ENCODE measurements around the gene MYO18B. TPM values are rescaled to one million over a fixed set of nuclear protein-coding genes. Genes with fewer than 3 reads are reported as not detected.

Gene MYO18B
- total and polyA plus RNA-seq, 2 donors from 2014 or later: 0.19 to 0.41 TPM

GRCh38 chr22:25712661-25713400 is 29.2 kb upstream of the MYO18B start:
- Histone ChIP-seq H3K9ac (ENCODE audit: low read length in 3 of 3) (no peak overlapping the region), H3K27ac (ENCODE audit: low read depth in 2 of 2, low read length in 2 of 2) (no peak overlapping the region), H3K27me3 (ENCODE audit: control insufficient read depth, insufficient read depth, low read length) (no peaks in the 10 kb centered on the region), H3K36me3 (ENCODE audit: control insufficient read depth in 2 of 3, insufficient read depth in 3 of 3, low read length in 3 of 3) (no peaks in the 10 kb centered on the region), H3K4me1 (ENCODE audit: control insufficient read depth in 2 of 3, insufficient read depth in 2 of 3, low read depth in 1 of 3, low read length in 3 of 3) (no peaks in the 10 kb centered on the region), H3K9me3 (ENCODE audit: control insufficient read depth in 2 of 3, insufficient read depth in 1 of 3, low read length in 3 of 3) (no peaks in the 10 kb centered on the region), H3K4me3 (ENCODE audit: low read length in 3 of 3) (no peak overlapping the region)
- DNase-seq (no peak), FAIRE-seq (no peak)
- intact Hi-C loops (cut with DNase I): no loop called here
- no peak for TF ChIP-seq CTCF (IDR thresholded peaks at IDR 0.05; ENCODE audit: borderline replicate concordance, extremely low read depth, insufficient read depth)

GRCh38 chr22:25714070-25714469 is 27.9 kb upstream of the MYO18B start:
- H3K27ac ChIP-seq (ENCODE audit: low read depth in 2 of 2, low read length in 2 of 2): no peak overlapping the region
- no peak for TF ChIP-seq CTCF (IDR thresholded peaks at IDR 0.05; ENCODE audit: borderline replicate concordance, extremely low read depth, insufficient read depth)
- FAIRE-seq: no peak
- no peaks in the 10 kb centered on the region for H3K27me3 ChIP-seq (ENCODE audit: control insufficient read depth, insufficient read depth, low read length)
- H3K36me3 ChIP-seq (ENCODE audit: control insufficient read depth in 2 of 3, insufficient read depth in 3 of 3, low read length in 3 of 3): no peaks in the 10 kb centered on the region
- no peak overlapping the region for H3K4me3 ChIP-seq (ENCODE audit: low read length in 3 of 3)
- no peak overlapping the region for H3K9ac ChIP-seq (ENCODE audit: low read length in 3 of 3)
- intact Hi-C loops (cut with DNase I): no loop called here
- H3K9me3 ChIP-seq (ENCODE audit: control insufficient read depth in 2 of 3, insufficient read depth in 1 of 3, low read length in 3 of 3): no peaks in the 10 kb centered on the region
- DNase-seq: no peak
- no peaks in the 10 kb centered on the region for H3K4me1 ChIP-seq (ENCODE audit: control insufficient read depth in 2 of 3, insufficient read depth in 2 of 3, low read depth in 1 of 3, low read length in 3 of 3)

- no peaks in the 10 kb centered on the region for H3K36me3 ChIP-seq (ENCODE audit: control insufficient read depth in 2 of 3, insufficient read depth in 3 of 3, low read length in 3 of 3)
- DNase-seq (no peak), FAIRE-seq (no peak)
- no peak overlapping the region for H3K4me3 ChIP-seq (ENCODE audit: low read length in 3 of 3)
- no peaks in the 10 kb centered on the region for H3K27me3 ChIP-seq (ENCODE audit: control insufficient read depth, insufficient read depth, low read length)
- no peaks in the 10 kb centered on the region for H3K9me3 ChIP-seq (ENCODE audit: control insufficient read depth in 2 of 3, insufficient read depth in 1 of 3, low read length in 3 of 3)
- no peak for TF ChIP-seq CTCF (IDR thresholded peaks at IDR 0.05; ENCODE audit: borderline replicate concordance, extremely low read depth, insufficient read depth)
- no peak overlapping the region for H3K9ac ChIP-seq (ENCODE audit: low read length in 3 of 3)
- H3K27ac ChIP-seq (ENCODE audit: low read depth in 2 of 2, low read length in 2 of 2): no peak overlapping the region
- no peaks in the 10 kb centered on the region for H3K4me1 ChIP-seq (ENCODE audit: control insufficient read depth in 2 of 3, insufficient read depth in 2 of 3, low read depth in 1 of 3, low read length in 3 of 3)
- intact Hi-C loops (cut with DNase I): no loop called here
These were observed 27.2 kb upstream of the MYO18B start for GRCh38 chr22:25714739-25715138.

GRCh38 chr22:25716637-25717036 is 25.4 kb upstream of the MYO18B start:
- DNase-seq: no peak
- no peak for TF ChIP-seq CTCF (IDR thresholded peaks at IDR 0.05; ENCODE audit: borderline replicate concordance, extremely low read depth, insufficient read depth)
- no peak for FAIRE-seq
- intact Hi-C loops (cut with DNase I): no loop called here
- H3K36me3 ChIP-seq (ENCODE audit: control insufficient read depth in 2 of 3, insufficient read depth in 3 of 3, low read length in 3 of 3): no peaks in the 10 kb centered on the region
- no peak overlapping the region for H3K4me3 ChIP-seq (ENCODE audit: low read length in 3 of 3)
- H3K9ac ChIP-seq (ENCODE audit: low read length in 3 of 3): no peak overlapping the region
- H3K27ac ChIP-seq (ENCODE audit: low read depth in 2 of 2, low read length in 2 of 2): no peak overlapping the region
- H3K9me3 ChIP-seq (ENCODE audit: control insufficient read depth in 2 of 3, insufficient read depth in 1 of 3, low read length in 3 of 3): no peaks in the 10 kb centered on the region
- H3K4me1 ChIP-seq (ENCODE audit: control insufficient read depth in 2 of 3, insufficient read depth in 2 of 3, low read depth in 1 of 3, low read length in 3 of 3): no peaks in the 10 kb centered on the region
- no peaks in the 10 kb centered on the region for H3K27me3 ChIP-seq (ENCODE audit: control insufficient read depth, insufficient read depth, low read length)
